GM12873 (cell line): ENCODE data around the gene MYO3A.

ENCODE experiments used
- CTCF ChIP-seq: IDR thresholded peaks from 2 replicates; pipeline ENCODE4 v1.5.1; 2012; ENCODE audit warnings: low read depth, mild to moderate bottlenecking, moderate library complexity, low read length, control low read depth; ENCODE audit not compliant: insufficient read depth; ENCODE audit errors: missing control alignments

Gene MYO3A

GRCh38 chr10:26219676-26220075, 285.6 kb downstream of the MYO3A start:
- TF ChIP-seq CTCF = no peak

GRCh38 chr10:26220901-26221300, 286.9 kb downstream of the MYO3A start:
- no peak for TF ChIP-seq CTCF

GRCh38 chr10:26221541-26221940, 287.5 kb downstream of the MYO3A start:
- no peak for TF ChIP-seq CTCF

- TF ChIP-seq CTCF = no peak
Measured at GRCh38 chr10:26222563-26222962, 288.5 kb downstream of the MYO3A start.

- no peak for TF ChIP-seq CTCF
Measured at GRCh38 chr10:26225322-26225721, 291.3 kb downstream of the MYO3A start.

GRCh38 chr10:26227786-26228185, 293.8 kb downstream of the MYO3A start:
- TF ChIP-seq CTCF = no peak

DNA sequence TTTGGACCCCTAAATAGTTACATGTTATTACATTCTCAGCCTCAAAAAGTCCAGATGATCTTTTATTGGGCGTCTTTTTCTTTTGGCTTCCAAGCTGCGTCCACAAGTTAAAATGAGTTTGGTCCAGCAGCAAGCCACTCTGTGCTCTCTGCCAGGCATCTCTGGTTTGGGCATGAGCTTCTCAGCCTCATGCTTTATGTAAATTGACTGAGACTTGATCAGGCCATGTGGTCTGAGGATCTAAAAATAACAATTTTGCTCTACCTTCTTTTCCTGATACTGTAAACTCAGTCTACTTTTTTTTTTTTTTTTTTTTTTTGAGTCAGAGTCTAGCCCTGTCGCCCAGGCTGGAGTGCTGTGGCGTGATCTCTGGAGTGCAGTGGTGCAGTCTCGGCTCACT, 298.1 kb downstream of the MYO3A start:
- no peak for TF ChIP-seq CTCF
